GM23248 (cell line): Measurements from ENCODE around the gene RGS18. TPM values are rescaled to one million over a fixed set of nuclear protein-coding genes. Genes with fewer than 3 reads are reported as not detected.

Experiments
- DNase-seq: peaks from one replicate; pipeline ENCODE4 v3.0.0-alpha.2; 2015
- H2AFZ ChIP-seq: fragments of 200-600 bp; sonication (generic); 2 replicates; pipeline ENCODE4 v1.6.1; 2016; ENCODE audit warnings: antibody characterized with exemption
- H3F3A ChIP-seq: fragments of 200-600 bp; sonication (generic); 2 replicates; pipeline ENCODE4 v1.6.1; 2016; ENCODE audit warnings: mild to moderate bottlenecking, antibody characterized with exemption, mixed run types; ENCODE audit not compliant: insufficient read depth
- H3K27ac ChIP-seq: fragments of 200-600 bp; sonication (generic); 2 replicates; pipeline ENCODE4 v1.5.1; 2016; ENCODE audit warnings: mild to moderate bottlenecking
- H3K27me3 ChIP-seq: fragments of 200-600 bp; sonication (generic); replicated peaks from 2 replicates; pipeline ENCODE4 v1.6.1; 2016; ENCODE audit warnings: mild to moderate bottlenecking; ENCODE audit not compliant: insufficient read depth
- H3K36me3 ChIP-seq: fragments of 200-600 bp; sonication (generic); 2 replicates; pipeline ENCODE4 v1.6.1; 2016; ENCODE audit warnings: low read depth, mild to moderate bottlenecking
- H3K4me1 ChIP-seq: fragments of 200-600 bp; sonication (generic); 2 replicates; pipeline ENCODE4 v1.6.1; 2016; ENCODE audit warnings: mild to moderate bottlenecking; ENCODE audit not compliant: insufficient read depth
- H3K4me2 ChIP-seq: fragments of 200-600 bp; sonication (generic); one replicate; pipeline ENCODE4 v1.6.1; 2016; ENCODE audit warnings: mild to moderate bottlenecking; ENCODE audit not compliant: unreplicated experiment
- H3K4me3 ChIP-seq: fragments of 200-600 bp; sonication (generic); 2 replicates; pipeline ENCODE4 v1.5.1; 2016; ENCODE audit warnings: mild to moderate bottlenecking
- H3K79me2 ChIP-seq: fragments of 200-600 bp; sonication (generic); 2 replicates; pipeline ENCODE4 v1.6.1; 2016; ENCODE audit warnings: mild to moderate bottlenecking; ENCODE audit not compliant: insufficient read depth
- H3K9ac ChIP-seq: fragments of 200-600 bp; sonication (generic); 2 replicates; pipeline ENCODE4 v1.6.1; 2016; ENCODE audit warnings: mild to moderate bottlenecking
- H3K9me2 ChIP-seq: fragments of 200-600 bp; sonication (generic); 2 replicates; pipeline ENCODE4 v1.6.1; 2016; ENCODE audit warnings: mixed run types, mild to moderate bottlenecking, moderate library complexity; ENCODE audit not compliant: insufficient read depth
- H3K9me3 ChIP-seq: fragments of 200-600 bp; sonication (generic); one replicate; pipeline ENCODE4 v1.6.1; 2017; ENCODE audit warnings: low read depth
- H4K20me1 ChIP-seq: fragments of 200-600 bp; sonication (generic); 2 replicates; pipeline ENCODE4 v1.6.0; 2016; ENCODE audit not compliant: insufficient read depth
- EZH2 ChIP-seq: fragments of 200-600 bp; sonication (generic); IDR thresholded peaks from 2 replicates; pipeline ENCODE4 v1.6.1; 2018; ENCODE audit warnings: antibody characterized with exemption, mild to moderate bottlenecking; ENCODE audit not compliant: insufficient read depth, poor library complexity, severe bottlenecking
- EZH2phosphoT487 ChIP-seq: fragments of 200-600 bp; sonication (generic); IDR thresholded peaks from 2 replicates; pipeline ENCODE4 v1.6.1; 2018; ENCODE audit warnings: antibody characterized with exemption, moderate library complexity, mild to moderate bottlenecking, low read depth; ENCODE audit not compliant: insufficient read depth
- WGBS, 2 experiments: methylation state at CpG; one replicate each; pipeline ENCODE4 v1.1.6; 2015 to 2017; ENCODE audit warnings: low lambda C conversion rate in 2 of 2, low coverage in 1 of 2; ENCODE audit errors: missing lambda C conversion rate in 2 of 2; 5-methylcytosine and 5-hydroxymethylcytosine counted together
- in situ Hi-C: fragments of 300-500 bp; cut with MboI; formaldehyde crosslinking; loops from 2 replicates; pipeline ENCODE4 v1.15.0; 2020
- polyA plus RNA-seq: library from polyadenylated mRNA; unstranded; fragments of >200 nt; fragmentation: Nextera tagmentation; extraction: Ambion mirVana; gene quantifications from 2 replicates; pipeline ENCODE4 v1.2.1, GENCODE V29; 2016
- total RNA-seq: library from RNA; depleted of rRNA; stranded (reverse); fragments of >200 nt; shearing (Covaris generic); gene quantifications from 2 replicates; pipeline ENCODE4 v1.2.3, GENCODE V29; 2014; rRNA removed

RGS18 gene
- total RNA-seq = not detected in 2 replicates
- polyA plus RNA-seq = not detected in 2 replicates

- no peak within 1 kb of the TSS for H3K9ac ChIP-seq
- H3K79me2 ChIP-seq = no peaks in the 10 kb centered on the region
- no peak within 1 kb of the TSS for H3K4me2 ChIP-seq
- no peak within 1 kb of the TSS for H3K27ac ChIP-seq
- no peaks in the 10 kb centered on the region for H3K4me1 ChIP-seq
- H3K4me3 ChIP-seq = no peak within 1 kb of the TSS
- no peaks in the 10 kb centered on the region for H3K27me3 ChIP-seq
- WGBS, 2 experiments = 37 to 46% methylated on average over 3 of the region's 3 CpGs
- H4K20me1 ChIP-seq = no peaks in the 10 kb centered on the region
- no peaks in the 10 kb centered on the region for H3F3A ChIP-seq
- TF ChIP-seq EZH2phosphoT487 (no peak), EZH2 (no peak)
- H3K9me2 ChIP-seq = no peaks in the 10 kb centered on the region
- in situ Hi-C loops = no loop called here
- no peak within 1 kb of the TSS for H2AFZ ChIP-seq
- no peaks in the 10 kb centered on the region for H3K36me3 ChIP-seq
- H3K9me3 ChIP-seq = no peaks in the 10 kb centered on the region
- DNase-seq = no peak
These were observed at the start of gene RGS18 for GRCh38 chr1:192158181-192158580. Gene RGS18, plus strand, starts transcription at chr1:192158462. Its CDS starts 176 bp downstream, at chr1:192158638.

- H3K4me1 ChIP-seq = no peaks in the 10 kb centered on the region
- no peak overlapping the region for H2AFZ ChIP-seq
- no peak overlapping the region for H3K27ac ChIP-seq
- H3K9ac ChIP-seq = no peak overlapping the region
- H3K27me3 ChIP-seq = no peaks in the 10 kb centered on the region
- no peaks in the 10 kb centered on the region for H3K79me2 ChIP-seq
- in situ Hi-C loops = no loop called here
- H3K9me2 ChIP-seq = no peaks in the 10 kb centered on the region
- H3K9me3 ChIP-seq = no peaks in the 10 kb centered on the region
- H3K36me3 ChIP-seq = no peaks in the 10 kb centered on the region
- H3F3A ChIP-seq = no peaks in the 10 kb centered on the region
- no peak overlapping the region for H3K4me3 ChIP-seq
- no peak overlapping the region for H3K4me2 ChIP-seq
- H4K20me1 ChIP-seq = no peaks in the 10 kb centered on the region
- TF ChIP-seq EZH2phosphoT487 = no peak
- no peak for TF ChIP-seq EZH2
- no peak for DNase-seq
- WGBS, 2 experiments = 32 to 42% methylated on average over 2 of the region's 2 CpGs
These were observed 48.7 kb upstream of the RGS18 start for GRCh38 chr1:192109576-192109975.

GRCh38 chr1:192115000-192115399, 43.3 kb upstream of the RGS18 start:
- Histone ChIP-seq H3K79me2 (no peaks in the 10 kb centered on the region), H3K4me3 (no peak overlapping the region), H3K36me3 (no peaks in the 10 kb centered on the region), H3K9me3 (no peaks in the 10 kb centered on the region), H3F3A (no peaks in the 10 kb centered on the region), H4K20me1 (no peaks in the 10 kb centered on the region), H2AFZ (no peak overlapping the region), H3K9me2 (no peaks in the 10 kb centered on the region), H3K4me1 (no peaks in the 10 kb centered on the region), H3K4me2 (no peak overlapping the region), H3K9ac (no peak overlapping the region), H3K27me3 (no peaks in the 10 kb centered on the region), H3K27ac (no peak overlapping the region)
- no peak for TF ChIP-seq EZH2phosphoT487
- TF ChIP-seq EZH2 = no peak
- no peak for DNase-seq
- WGBS, 2 experiments = 30 to 35% methylated on average over 3 of the region's 3 CpGs
- in situ Hi-C loops = no loop called here

GRCh38 chr1:192118881-192119405, 39.3 kb upstream of the RGS18 start:
- Histone ChIP-seq H3K79me2 (no peaks in the 10 kb centered on the region), H3K9ac (no peak overlapping the region), H3K27ac (no peak overlapping the region), H3K9me3 (no peaks in the 10 kb centered on the region), H3K4me3 (no peak overlapping the region), H3K27me3 (no peaks in the 10 kb centered on the region), H3K4me1 (no peaks in the 10 kb centered on the region), H3K4me2 (no peak overlapping the region), H4K20me1 (no peaks in the 10 kb centered on the region), H3K36me3 (no peaks in the 10 kb centered on the region), H2AFZ (no peak overlapping the region), H3F3A (no peaks in the 10 kb centered on the region), H3K9me2 (no peaks in the 10 kb centered on the region)
- in situ Hi-C loops = no loop called here
- TF ChIP-seq EZH2phosphoT487 (no peak), EZH2 (no peak)
- DNase-seq = no peak
- WGBS, 2 experiments = 3 to 7% methylated on average over 2 of the region's 2 CpGs

DNA sequence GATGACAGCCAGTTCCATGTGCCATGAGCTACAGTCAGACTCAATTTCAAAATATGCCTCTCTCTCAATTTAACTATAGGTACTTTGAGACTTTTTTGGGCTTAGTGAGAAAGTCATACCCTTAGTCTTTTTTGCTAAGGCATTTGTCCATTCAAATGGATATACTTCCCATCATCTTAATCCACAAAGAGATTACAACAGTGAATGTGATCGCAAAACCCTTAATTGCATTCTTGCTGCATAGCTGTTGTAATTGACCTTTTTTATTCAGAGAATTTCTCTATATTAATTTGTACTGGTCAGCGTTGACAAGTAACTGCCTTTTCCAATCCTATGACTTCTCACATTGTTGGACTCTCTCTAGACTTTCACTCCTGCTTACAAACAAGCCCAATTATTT, 38.6 kb upstream of the RGS18 start:
- Histone ChIP-seq H3K9ac (no peak overlapping the region), H3K4me2 (no peak overlapping the region), H4K20me1 (no peaks in the 10 kb centered on the region), H3K36me3 (no peaks in the 10 kb centered on the region), H3K9me2 (no peaks in the 10 kb centered on the region), H3K27ac (no peak overlapping the region), H3K27me3 (no peaks in the 10 kb centered on the region), H3F3A (no peaks in the 10 kb centered on the region), H3K4me1 (no peaks in the 10 kb centered on the region), H3K79me2 (no peaks in the 10 kb centered on the region), H3K4me3 (no peak overlapping the region), H2AFZ (no peak overlapping the region), H3K9me3 (no peaks in the 10 kb centered on the region)
- WGBS, 2 experiments = 18 to 25% methylated on average over 2 of the region's 2 CpGs
- no peak for TF ChIP-seq EZH2phosphoT487
- no peak for TF ChIP-seq EZH2
- no peak for DNase-seq
- in situ Hi-C loops = no loop called here
